ENCODE measurements around the gene CFAP100.

DNA sequence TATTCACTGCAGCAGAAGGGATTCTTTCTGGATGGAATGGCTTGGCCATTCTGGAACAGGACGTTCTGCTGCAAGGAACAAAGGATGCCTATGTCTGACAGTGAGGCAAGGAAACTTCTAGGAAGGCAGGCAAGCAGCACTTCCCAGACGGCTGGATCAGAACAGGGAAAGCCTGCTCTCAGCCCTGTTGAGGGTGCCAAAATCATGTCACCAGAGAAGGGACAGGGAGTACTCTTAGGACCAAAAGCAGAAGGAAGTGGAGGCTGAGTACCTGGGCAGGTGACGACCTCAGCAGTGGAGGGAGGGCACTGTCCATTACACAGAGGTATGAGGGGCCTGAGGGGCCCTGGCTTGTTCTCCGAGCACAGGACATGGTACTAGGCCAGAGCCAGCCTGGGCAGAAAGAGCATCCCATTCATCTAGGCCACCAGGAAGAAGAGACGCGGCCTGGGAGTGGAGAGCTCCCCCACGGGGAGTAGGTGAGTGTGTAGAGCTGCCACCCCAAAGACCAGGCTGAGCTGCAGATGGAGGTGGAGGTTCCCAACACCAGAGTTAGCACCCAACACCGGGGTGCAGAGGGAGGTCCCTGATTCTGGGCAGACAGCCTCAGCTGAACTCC lies 47.1 kb upstream of the CFAP100 start:
- TF ChIP-seq CTCF (IDR thresholded peaks at IDR 0.05) (no peak), POLR2A (IDR thresholded peaks at IDR 0.05) (peak in 1 of 2 donors; percentile 50)

Data from tibial nerve (tissue), 3 donors.